ENCODE data around the gene SUMO3.
A peak's percentile ranks its signal among the peaks of the same experiment; 100 is the strongest.

The SUMO3 gene

DNA sequence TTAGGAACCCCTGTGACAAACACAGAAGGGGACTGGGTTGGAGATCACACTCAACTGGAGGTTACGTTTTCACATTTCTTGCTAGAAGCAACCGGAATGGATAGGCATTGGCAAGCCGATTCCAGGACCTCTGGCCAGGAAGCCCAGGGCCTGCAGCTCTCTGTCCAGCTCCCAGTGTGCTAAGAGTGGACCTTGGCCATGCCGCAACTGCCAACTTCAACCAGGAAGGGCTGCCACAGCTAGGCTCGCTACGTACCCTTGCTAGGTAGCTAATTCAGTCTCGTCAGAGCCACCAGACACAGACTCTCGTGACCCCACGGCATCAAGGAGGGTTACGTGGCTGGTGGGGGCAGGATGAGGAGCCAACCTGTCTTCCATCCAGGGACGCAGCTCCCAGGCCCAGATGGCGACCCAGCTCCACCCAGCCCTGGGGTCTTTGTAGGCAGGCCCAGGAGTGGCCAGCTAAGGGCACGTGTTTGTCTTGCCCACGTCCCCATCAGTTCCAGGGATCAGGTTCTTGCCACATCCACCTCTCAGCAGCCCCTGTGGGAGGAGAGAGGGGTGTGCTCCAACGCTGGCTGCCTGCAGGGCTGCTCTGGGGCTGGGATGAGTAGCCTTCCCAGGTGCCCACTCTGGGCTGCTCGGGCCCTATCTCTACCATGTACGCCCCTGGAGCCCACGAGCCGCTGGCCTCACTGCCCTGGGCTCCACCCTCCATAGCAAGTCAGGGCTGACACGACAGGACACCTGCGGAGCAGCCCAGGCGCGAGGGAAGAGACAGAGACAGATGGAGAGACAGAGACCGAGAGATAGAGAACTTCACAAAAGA, 55.4 kb downstream of the SUMO3 start:
- in situ Hi-C loops (cut with MboI; ENCODE audit: low sequenced_read_pairs, unreplicated experiment): no loop called here
- TF ChIP-seq CTCF (IDR thresholded peaks at IDR 0.05; ENCODE audit: borderline replicate concordance, control extremely low read depth, extremely low read depth, insufficient read depth, missing control alignments): no peak
- no peak for DNase-seq (ENCODE audit: low spot score)

DNA sequence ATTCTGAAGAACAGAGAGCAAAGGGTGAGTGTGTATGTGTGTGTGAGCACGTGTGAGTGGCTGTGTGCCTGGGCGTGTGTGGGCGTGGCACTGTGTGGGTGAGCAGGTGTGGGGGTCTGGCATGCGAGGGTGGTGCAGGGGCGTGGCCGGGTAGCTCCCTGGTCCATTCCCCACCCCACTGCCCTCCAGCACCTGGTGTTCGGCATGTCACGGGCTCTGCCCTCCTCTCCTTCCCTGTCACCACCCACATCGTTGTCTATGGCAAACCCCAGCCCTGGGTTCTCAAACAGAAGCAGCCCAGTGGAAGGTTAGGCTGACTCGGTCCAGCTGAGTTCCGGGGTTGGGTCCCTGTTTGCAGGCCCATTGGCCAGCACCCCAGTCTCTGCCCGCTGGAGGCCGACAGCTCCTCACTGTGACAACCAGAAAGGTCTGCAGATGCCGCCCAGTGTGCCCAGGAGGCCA, 56.1 kb downstream of the SUMO3 start:
- in situ Hi-C loops (cut with MboI; ENCODE audit: low sequenced_read_pairs, unreplicated experiment): no loop called here
- TF ChIP-seq CTCF (IDR thresholded peaks at IDR 0.05; ENCODE audit: borderline replicate concordance, control extremely low read depth, extremely low read depth, insufficient read depth, missing control alignments): no peak
- DNase-seq (ENCODE audit: low spot score): no peak

DNA sequence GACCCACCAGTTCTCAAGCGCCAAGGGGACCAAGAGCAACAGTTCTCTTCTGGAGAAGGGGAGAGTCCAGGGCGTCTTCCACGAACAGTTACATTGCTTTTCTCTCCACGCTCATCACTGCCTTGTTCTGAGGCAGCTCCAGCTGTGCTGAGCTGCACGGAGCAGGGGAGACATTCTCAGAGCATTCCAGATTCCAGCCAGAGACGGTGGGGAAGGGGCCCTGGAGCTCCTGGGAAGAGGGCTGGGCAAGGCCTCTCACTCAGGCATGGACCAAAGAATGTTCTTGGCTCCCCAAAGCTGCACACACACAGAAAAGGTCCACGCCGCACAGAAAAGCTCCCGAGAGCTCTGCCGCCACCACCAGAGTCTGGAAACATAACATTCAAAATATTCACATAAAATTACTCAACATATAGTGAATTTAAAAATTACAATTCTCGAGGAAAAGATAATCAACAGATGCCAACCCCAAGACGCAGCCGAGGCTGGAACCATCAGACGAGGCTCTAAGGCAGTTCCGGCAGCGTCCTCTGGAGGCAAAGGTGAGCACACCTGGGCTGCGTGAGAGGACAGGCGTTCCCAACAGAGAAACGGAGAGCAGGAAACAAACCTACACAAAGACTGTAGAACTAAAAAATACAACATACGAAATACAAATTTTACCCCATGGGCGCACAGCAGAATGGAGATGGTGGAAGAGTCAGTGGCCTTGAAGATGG, 56.7 kb downstream of the SUMO3 start:
- no peak for TF ChIP-seq CTCF (IDR thresholded peaks at IDR 0.05; ENCODE audit: borderline replicate concordance, control extremely low read depth, extremely low read depth, insufficient read depth, missing control alignments)
- in situ Hi-C loops (cut with MboI; ENCODE audit: low sequenced_read_pairs, unreplicated experiment): no loop called here
- DNase-seq (ENCODE audit: low spot score): peak; percentile 49

- in situ Hi-C loops (cut with MboI; ENCODE audit: low sequenced_read_pairs, unreplicated experiment): no loop called here
- no peak for DNase-seq (ENCODE audit: low spot score)
- TF ChIP-seq CTCF (IDR thresholded peaks at IDR 0.05; ENCODE audit: borderline replicate concordance, control extremely low read depth, extremely low read depth, insufficient read depth, missing control alignments): no peak
Measured at GRCh38 chr21:44760376-44760775, 57.5 kb downstream of the SUMO3 start.

DNA sequence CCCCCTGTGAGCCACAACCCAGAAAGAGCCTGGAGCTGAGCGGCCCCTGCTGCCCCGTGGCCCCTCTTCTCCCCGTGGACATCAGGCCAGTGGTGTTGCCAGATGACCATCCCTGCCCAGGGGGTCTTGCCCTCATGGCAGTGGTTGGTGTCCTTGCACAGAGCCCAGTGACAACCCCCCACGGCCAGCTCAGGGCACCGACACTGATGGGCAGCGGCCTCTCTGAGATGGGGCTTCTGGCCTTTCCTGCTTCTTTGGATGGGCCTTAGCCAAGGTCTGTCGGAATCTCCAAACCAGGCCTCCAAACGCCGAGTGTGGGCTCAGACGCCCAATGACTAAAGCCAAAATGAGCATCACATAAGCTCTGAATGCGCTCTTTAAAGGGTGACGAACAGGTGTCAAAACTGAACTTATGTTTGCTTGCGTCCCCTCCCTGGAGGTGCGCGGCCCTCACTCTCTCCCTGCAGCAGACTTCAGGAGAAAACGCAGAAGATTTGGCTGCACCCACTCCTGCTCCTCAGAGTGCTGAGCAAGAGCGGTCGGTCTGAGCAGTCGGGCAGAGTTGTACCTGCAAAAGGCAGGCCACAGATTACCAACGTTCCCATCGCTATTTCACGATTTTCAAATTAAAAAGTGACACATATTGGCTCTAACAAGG, 58.1 kb downstream of the SUMO3 start:
- no peak for DNase-seq (ENCODE audit: low spot score)
- in situ Hi-C loops (cut with MboI; ENCODE audit: low sequenced_read_pairs, unreplicated experiment): no loop called here
- TF ChIP-seq CTCF (IDR thresholded peaks at IDR 0.05; ENCODE audit: borderline replicate concordance, control extremely low read depth, extremely low read depth, insufficient read depth, missing control alignments): no peak

DNA sequence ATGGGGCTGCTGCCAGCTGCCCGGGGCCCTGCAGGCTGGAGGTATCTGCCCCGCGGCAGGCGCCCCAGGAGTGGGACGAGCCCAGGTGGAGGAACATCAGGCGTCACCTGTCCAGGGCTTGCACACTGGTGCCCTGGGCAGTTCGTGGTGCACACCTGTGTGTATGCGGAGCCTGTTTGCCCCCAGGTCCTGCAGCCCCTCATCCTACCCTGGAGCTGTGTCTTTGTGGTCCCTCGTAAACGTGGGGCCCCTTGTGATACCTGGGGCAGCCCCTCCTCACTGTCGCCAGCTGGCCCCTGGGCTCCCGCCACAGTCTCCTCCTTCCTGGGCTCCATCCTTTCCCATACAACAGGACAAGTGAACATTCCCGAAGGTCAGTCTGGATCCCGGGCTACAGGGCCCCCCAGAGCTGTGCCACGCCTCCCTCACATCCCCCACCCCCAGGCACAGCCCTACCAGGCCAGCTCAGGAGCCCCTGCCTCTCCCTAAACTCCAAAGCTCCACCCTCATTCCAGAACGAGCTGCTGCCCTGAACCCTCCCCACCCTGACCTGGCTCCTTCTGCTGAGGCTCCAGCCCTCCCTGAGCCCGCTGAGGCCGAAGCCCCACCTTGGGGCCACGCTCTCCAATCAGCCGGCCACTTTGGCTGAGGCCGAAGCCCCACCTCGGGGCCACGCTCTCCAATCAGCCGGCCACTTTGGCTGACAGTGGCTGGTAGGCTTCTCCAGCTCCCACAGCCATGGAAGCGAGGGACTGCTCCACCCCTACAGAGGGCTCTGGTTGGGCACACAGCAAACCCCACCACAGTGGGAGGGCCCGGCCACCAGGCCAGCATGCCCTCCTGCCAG, 58.9 kb downstream of the SUMO3 start:
- DNase-seq (ENCODE audit: low spot score): no peak
- in situ Hi-C loops (cut with MboI; ENCODE audit: low sequenced_read_pairs, unreplicated experiment): no loop called here
- no peak for TF ChIP-seq CTCF (IDR thresholded peaks at IDR 0.05; ENCODE audit: borderline replicate concordance, control extremely low read depth, extremely low read depth, insufficient read depth, missing control alignments)
